Adrenal gland (tissue), 12 donors: ENCODE data around the gene SYTL3. TPM values are rescaled to one million over a fixed set of nuclear protein-coding genes. Genes with fewer than 3 reads are reported as not detected.
A peak's percentile ranks its signal among the peaks of the same experiment; 100 is the strongest.
"Not testable (repeated sequence)": the region's sequence is repeated elsewhere in the genome, so short reads cannot be mapped to it uniquely, and the experiment has no call there.

Experiments used
- DNase-seq, 7 donors: peaks; one replicate each; pipeline ENCODE4 v3.0.0-alpha.2; 2019 to 2020
- H3K27ac ChIP-seq, 5 donors: fragments of 200-600 bp; sonication (generic) in 4 of 5; 1 replicate in 3 of 5; 2 replicates in 2 of 5; pipeline versions ENCODE4 v1.5.1 to v1.8.0; 2016 to 2020; ENCODE audit warnings: mild to moderate bottlenecking in 1 of 5
- H3K27me3 ChIP-seq: fragments of 200-600 bp; 2 replicates; pipeline ENCODE4 v1.8.0; 2021
- H3K36me3 ChIP-seq, 2 donors: fragments of 200-600 bp; replicated peaks in 1 of 2; 1 replicate in 1 of 2; 2 replicates in 1 of 2; pipeline versions ENCODE4 v1.5.1 to v1.8.0; 2018 to 2022
- H3K4me1 ChIP-seq, 2 donors: fragments of 200-600 bp; replicated peaks in 1 of 2; 1 replicate in 1 of 2; 2 replicates in 1 of 2; pipeline versions ENCODE4 v1.5.1 to v1.8.0; 2018 to 2021
- H3K4me3 ChIP-seq, 4 donors: fragments of 200-600 bp; sonication (generic) in 3 of 4; one replicate each; pipeline ENCODE4 v1.5.1; 2016 to 2018
- H3K9me3 ChIP-seq, 3 donors: fragments of 200-600 bp; sonication (generic) in 1 of 3; replicated peaks in 1 of 3; 1 replicate in 2 of 3; 2 replicates in 1 of 3; pipeline versions ENCODE4 v1.5.1 to v1.8.0; 2016 to 2021
- POLR2A ChIP-seq, 2 donors: fragments of 450-650 bp; IDR thresholded peaks; one replicate each; pipeline ENCODE4 v1.6.1; 2017; ENCODE audit warnings: antibody characterized with exemption in 2 of 2, mild to moderate bottlenecking in 2 of 2, moderate library complexity in 1 of 2
- WGBS, 4 donors: extraction: QIAGEN DNeasy Blood & Tissue Kit in 2 of 4; methylation state at CpG; one replicate each; pipeline versions ENCODE4 v1.1.5 to v1.1.7; 2013 to 2017; 5-methylcytosine and 5-hydroxymethylcytosine counted together
- intact Hi-C, 2 donors: fragments of 100-400 bp; cut with DNase I; formaldehyde crosslinking; loops; one replicate each; pipeline versions ENCODE4 v1.14.1 to v1.15.0; 2022 to 2023
- polyA plus RNA-seq, 3 donors: library from polyadenylated mRNA; stranded (reverse); fragments of 200-250 nt in 2 of 3; fragments of 350-450 nt in 1 of 3; fragmentation: Illumina TruSeq in 1 of 3; extraction: RNeasy Lipid Tissue Mini Kit (QIAGEN cat#74804) in 1 of 3; gene quantifications; one replicate each; pipeline ENCODE4 v1.2.3, GENCODE V29; 2013 to 2014
- total RNA-seq, 9 donors: library from RNA; depleted of rRNA in 4 of 9; stranded (reverse); fragments of >200 nt in 4 of 9; fragments of 120-200 nt in 1 of 9; fragmentation: NEBNext Ultra II Directional in 1 of 9; extraction: Animal tissue kit (Norgen Biotek cat#: 25700) in 1 of 9; gene quantifications; one replicate each; pipeline versions ENCODE4 v1.1.0 to v1.2.4, GENCODE V29; 2013 to 2023
- TF ChIP-seq, protein P1 (sequence below), 6 experiments: fragments of 450-650 bp in 4 of 6; fragments of 200-600 bp in 2 of 6; sonication (generic) in 1 of 6; IDR thresholded peaks; 1 replicate in 5 of 6; 2 replicates in 1 of 6; pipeline versions ENCODE4 v1.5.1 to v1.8.0; 2016 to 2021; ENCODE audit warnings: antibody characterized with exemption in 6 of 6, mild to moderate bottlenecking in 2 of 6, moderate library complexity in 1 of 6
- donor health status: healthy with polysubstance abuse.
- donor health status: Bipolar disorder and iron deficiency.
- donor health status: DM: yes; HTN: yes; CAD: no.
- donor health status: DM: no; HTN: no; CAD: no.
- donor health status: DM: no; HTN: no; CAD: no.
- donor health status: DM: yes; HTN: yes; CAD: no.

Gene SYTL3
- total and polyA plus RNA-seq, 12 donors = 0.94 to 3.9 (median 2.1) TPM

DNA sequence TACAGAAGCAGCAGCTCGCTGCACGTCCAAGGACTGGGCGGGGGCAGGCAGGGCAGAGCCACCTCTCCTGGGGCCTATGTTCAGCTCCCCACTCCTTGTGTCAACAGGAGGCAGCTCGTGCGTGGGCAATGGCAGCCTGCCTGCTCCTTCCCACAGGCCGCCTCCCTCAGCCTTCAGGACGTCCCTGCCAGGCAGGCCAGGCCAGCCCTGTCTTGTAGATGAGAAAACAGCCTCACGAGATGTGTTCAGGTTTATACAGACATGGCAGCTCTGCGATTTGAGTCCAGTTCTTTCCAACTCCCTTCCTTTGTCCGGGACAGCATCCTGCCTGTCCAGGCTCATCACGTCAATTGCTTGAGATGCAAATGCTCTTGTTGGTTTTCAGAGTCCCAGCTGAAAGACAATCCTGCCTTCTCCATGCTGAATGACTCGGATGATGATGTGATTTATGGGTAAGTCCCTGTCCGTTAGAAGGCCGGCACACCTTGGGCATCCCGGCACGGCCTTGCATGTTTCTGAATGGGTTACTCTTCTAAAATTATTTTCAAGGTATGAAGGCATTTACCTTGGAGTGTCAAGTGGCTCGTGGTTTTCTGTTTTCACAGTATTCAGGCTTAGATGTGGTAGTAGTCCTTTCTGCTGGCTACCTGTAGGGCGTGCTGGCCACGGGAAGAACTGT is 18.8 kb upstream of the SYTL3 start:
- H3K4me1 ChIP-seq = peaks cover 7 to 29% of the 10 kb centered on the region in 2 donors
- H3K4me3 ChIP-seq = no peak overlapping the region
- TF ChIP-seq, protein P1, sequence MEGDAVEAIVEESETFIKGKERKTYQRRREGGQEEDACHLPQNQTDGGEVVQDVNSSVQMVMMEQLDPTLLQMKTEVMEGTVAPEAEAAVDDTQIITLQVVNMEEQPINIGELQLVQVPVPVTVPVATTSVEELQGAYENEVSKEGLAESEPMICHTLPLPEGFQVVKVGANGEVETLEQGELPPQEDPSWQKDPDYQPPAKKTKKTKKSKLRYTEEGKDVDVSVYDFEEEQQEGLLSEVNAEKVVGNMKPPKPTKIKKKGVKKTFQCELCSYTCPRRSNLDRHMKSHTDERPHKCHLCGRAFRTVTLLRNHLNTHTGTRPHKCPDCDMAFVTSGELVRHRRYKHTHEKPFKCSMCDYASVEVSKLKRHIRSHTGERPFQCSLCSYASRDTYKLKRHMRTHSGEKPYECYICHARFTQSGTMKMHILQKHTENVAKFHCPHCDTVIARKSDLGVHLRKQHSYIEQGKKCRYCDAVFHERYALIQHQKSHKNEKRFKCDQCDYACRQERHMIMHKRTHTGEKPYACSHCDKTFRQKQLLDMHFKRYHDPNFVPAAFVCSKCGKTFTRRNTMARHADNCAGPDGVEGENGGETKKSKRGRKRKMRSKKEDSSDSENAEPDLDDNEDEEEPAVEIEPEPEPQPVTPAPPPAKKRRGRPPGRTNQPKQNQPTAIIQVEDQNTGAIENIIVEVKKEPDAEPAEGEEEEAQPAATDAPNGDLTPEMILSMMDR (IDR thresholded peaks at IDR 0.05) = no peak
- TF ChIP-seq POLR2A (IDR thresholded peaks at IDR 0.05) = no peak
- intact Hi-C loops = no loop called here
- peak overlapping the region; percentile 39 to 80 (median 61) for H3K27ac ChIP-seq
- peak in 2 of 7 donors; percentile 30 to 63 for DNase-seq
- H3K36me3 ChIP-seq = peaks cover 0 to 30% of the 10 kb centered on the region in 2 donors
- H3K9me3 ChIP-seq = no peaks in the 10 kb centered on the region
- no peaks in the 10 kb centered on the region for H3K27me3 ChIP-seq
- WGBS, 4 donors = 64 to 73% (median 68%) methylated on average over 18 to 19 of the region's 19 CpGs

DNA sequence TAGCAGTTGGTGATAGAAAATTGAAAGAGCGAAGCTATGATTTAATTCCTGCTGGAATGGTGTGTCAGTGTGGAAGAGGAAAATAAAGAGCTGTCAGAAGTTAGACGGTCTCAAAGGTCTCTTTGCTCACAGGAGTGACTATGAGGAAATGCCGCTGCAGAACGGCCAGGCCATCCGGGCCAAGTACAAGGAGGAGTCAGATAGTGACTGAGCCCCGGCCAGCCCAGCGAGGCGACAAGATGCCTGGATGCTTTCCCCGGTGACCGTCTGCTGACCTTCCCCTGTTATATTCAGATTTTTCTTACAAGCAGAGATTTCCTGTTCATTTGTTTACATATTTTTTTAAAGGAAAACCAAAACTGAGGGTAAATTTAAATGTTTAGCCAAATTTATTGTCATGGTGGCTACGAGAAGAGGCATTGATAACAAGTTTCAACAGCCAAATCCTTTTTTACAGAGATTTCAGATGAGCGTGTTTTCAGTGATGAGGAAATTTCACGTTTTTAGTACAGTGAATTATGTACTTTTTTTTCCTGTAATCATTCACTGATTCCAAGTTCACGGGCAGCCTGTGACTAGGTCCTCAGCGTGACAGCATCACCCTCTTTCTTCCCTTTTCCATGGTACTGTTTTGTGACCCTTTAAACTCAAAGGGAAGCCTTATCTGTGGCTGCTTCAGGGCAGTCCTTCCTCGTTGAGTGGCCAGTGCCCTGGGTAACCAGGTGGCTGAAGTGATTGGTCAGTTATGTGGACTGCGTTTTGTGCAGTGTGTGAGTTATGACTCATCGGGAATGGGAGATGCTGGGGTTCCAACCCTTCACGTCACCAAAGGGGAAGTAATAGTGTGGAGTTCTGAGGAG is 17.9 kb upstream of the SYTL3 start:
- intact Hi-C loops = no loop called here
- WGBS, 4 donors = 27 to 39% (median 33%) methylated on average over 19 of the region's 19 CpGs
- no peaks in the 10 kb centered on the region for H3K9me3 ChIP-seq
- no peaks in the 10 kb centered on the region for H3K27me3 ChIP-seq
- peak in 1 of 2 donors; percentile 9 for TF ChIP-seq POLR2A (IDR thresholded peaks at IDR 0.05)
- TF ChIP-seq, protein P1 (IDR thresholded peaks at IDR 0.05) = no peak
- H3K4me1 ChIP-seq = peaks cover 7 to 29% of the 10 kb centered on the region in 2 donors
- peaks cover 0 to 36% of the 10 kb centered on the region in 2 donors for H3K36me3 ChIP-seq
- peak overlapping the region; percentile 39 to 80 (median 61) for H3K27ac ChIP-seq
- DNase-seq = peak; percentile 53 to 93 (median 86)
- no peak overlapping the region for H3K4me3 ChIP-seq

DNA sequence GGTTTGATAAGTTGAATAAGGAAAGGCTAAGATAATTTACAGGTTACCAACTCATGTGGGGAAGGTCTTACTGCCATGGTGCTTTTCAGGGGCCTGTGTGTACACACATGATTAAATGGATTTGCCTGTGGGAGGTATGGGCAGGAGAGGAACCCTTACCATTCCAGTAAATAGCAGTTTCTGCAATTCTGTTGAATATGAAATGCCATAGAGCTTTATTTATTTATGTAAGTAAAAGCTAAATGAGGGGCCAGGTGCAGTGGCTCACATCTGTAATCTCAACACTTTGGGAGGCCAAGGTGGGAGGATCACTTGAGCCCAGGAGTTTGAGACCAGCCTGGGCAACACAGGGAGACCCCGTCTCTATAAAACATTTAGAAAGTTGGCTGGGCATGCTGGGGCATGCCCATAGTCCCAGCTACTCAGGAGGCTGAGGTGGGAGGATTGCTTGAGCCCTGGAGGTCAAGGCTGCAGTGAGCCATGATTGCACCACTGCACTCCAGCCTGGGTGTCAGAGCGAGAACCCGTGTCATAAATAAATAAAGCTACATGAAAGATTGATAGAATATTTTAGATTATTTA is 17.2 kb upstream of the SYTL3 start:
- H3K4me1 ChIP-seq = peaks cover 7 to 29% of the 10 kb centered on the region in 2 donors
- peak overlapping the region in 3 of 5 donors; percentile 61 to 80 (median 74) for H3K27ac ChIP-seq
- DNase-seq = peak in 1 of 7 donors; percentile 13
- H3K36me3 ChIP-seq = peaks cover 0 to 41% of the 10 kb centered on the region in 2 donors
- H3K4me3 ChIP-seq, H3K9me3 ChIP-seq, H3K27me3 ChIP-seq, intact Hi-C loops: not testable (repeated sequence)
- WGBS, 4 donors = 74 to 88% (median 86%) methylated on average over 3 of the region's 3 CpGs

- TF ChIP-seq POLR2A (IDR thresholded peaks at IDR 0.05) = no peak
- TF ChIP-seq, protein P1 (IDR thresholded peaks at IDR 0.05) = no peak
- Histone ChIP-seq H3K4me3 (no peak overlapping the region), H3K27ac (peak overlapping the region in 1 of 5 donors; percentile 80), H3K4me1 (peaks cover 7 to 34% of the 10 kb centered on the region in 2 donors), H3K27me3 (no peaks in the 10 kb centered on the region), H3K9me3 (no peaks in the 10 kb centered on the region), H3K36me3 (peaks cover 0 to 41% of the 10 kb centered on the region in 2 donors)
- 87 to 97% (median 95%) methylated on average over 11 of the region's 11 CpGs for WGBS, 4 donors
- peak in 1 of 7 donors; percentile 50 for DNase-seq
- intact Hi-C loops = no loop called here
Measured at GRCh38 chr6:158633127-158633526, 16.7 kb upstream of the SYTL3 start.
